NB4 (cell line): ENCODE data around the gene ERCC3.

Experiments used
- DNase-seq: peaks from one replicate; pipeline ENCODE4 v3.0.0; 2010; ENCODE audit warnings: low read depth
- H3K4me3 ChIP-seq: one replicate; pipeline ENCODE4 v1.5.1; 2011; ENCODE audit warnings: mild to moderate bottlenecking, low read depth, low read length, moderate library complexity
- CTCF ChIP-seq: IDR thresholded peaks from one replicate; pipeline ENCODE4 v1.5.1; 2012; ENCODE audit warnings: low read depth, low read length
- MAX ChIP-seq: IDR thresholded peaks from 2 replicates; pipeline ENCODE4 v1.6.1; 2011; ENCODE audit warnings: low read depth, low read length
- MYC ChIP-seq: IDR thresholded peaks from 2 replicates; pipeline ENCODE4 v1.6.1; 2011; ENCODE audit warnings: low read depth, low read length
- POLR2A ChIP-seq: IDR thresholded peaks from 2 replicates; pipeline ENCODE4 v1.6.1; 2011; ENCODE audit warnings: mild to moderate bottlenecking; ENCODE audit not compliant: insufficient read length; ENCODE audit errors: extremely low read depth

ERCC3 gene

GRCh38 chr2:127313406-127313805, 19.5 kb upstream of the ERCC3 start:
- peak; percentile 64 for DNase-seq
- H3K4me3 ChIP-seq, result no peak overlapping the region
- TF ChIP-seq CTCF, result no peak
- no peak for TF ChIP-seq POLR2A
- no peak for TF ChIP-seq MAX
- TF ChIP-seq MYC, result no peak

- no peak for TF ChIP-seq MAX
- TF ChIP-seq MYC, result no peak
- TF ChIP-seq CTCF, result no peak
- TF ChIP-seq POLR2A, result no peak
- H3K4me3 ChIP-seq, result no peak overlapping the region
- no peak for DNase-seq
These were observed 17.0 kb upstream of the ERCC3 start for GRCh38 chr2:127310980-127311379.

GRCh38 chr2:127309468-127309867, 15.5 kb upstream of the ERCC3 start:
- no peak for DNase-seq
- no peak overlapping the region for H3K4me3 ChIP-seq
- TF ChIP-seq MAX (no peak), MYC (no peak), POLR2A (no peak), CTCF (no peak)

GRCh38 chr2:127308586-127309138, 14.7 kb upstream of the ERCC3 start:
- DNase-seq, result no peak
- no peak overlapping the region for H3K4me3 ChIP-seq
- TF ChIP-seq POLR2A (no peak), CTCF (no peak), MAX (no peak), MYC (no peak)

- no peak for TF ChIP-seq MYC
- no peak for TF ChIP-seq MAX
- no peak for TF ChIP-seq POLR2A
- TF ChIP-seq CTCF, result no peak
- peak; percentile 39 for DNase-seq
- H3K4me3 ChIP-seq, result no peak overlapping the region
These were observed 12.1 kb upstream of the ERCC3 start for GRCh38 chr2:127305990-127306585.
